Karpas-422 (cell line): Measurements from ENCODE around the gene PHLPP1. TPM values are rescaled to one million over a fixed set of nuclear protein-coding genes. Genes with fewer than 3 reads are reported as not detected.
"Not testable (repeated sequence)": the region's sequence is repeated elsewhere in the genome, so short reads cannot be mapped to it uniquely, and the experiment has no call there.

Experiments
- DNase-seq: peaks from one replicate; pipeline ENCODE4 v3.0.0-alpha.2; 2015
- H2AFZ ChIP-seq: fragments of 200-600 bp; sonication (generic); 2 replicates; pipeline ENCODE4 v1.6.1; 2014; ENCODE audit warnings: antibody characterized with exemption, low read length, mixed read lengths
- H3K27ac ChIP-seq: fragments of 200-600 bp; sonication (generic); 2 replicates; pipeline ENCODE4 v1.5.1; 2014; ENCODE audit warnings: mild to moderate bottlenecking, low read length, moderate library complexity
- H3K27me3 ChIP-seq: fragments of 200-600 bp; sonication (generic); 2 replicates; pipeline ENCODE4 v1.6.1; 2014; ENCODE audit warnings: low read length, mixed read lengths
- H3K36me3 ChIP-seq: fragments of 200-600 bp; sonication (generic); 2 replicates; pipeline ENCODE4 v1.6.1; 2014; ENCODE audit warnings: low read length, mixed read lengths; ENCODE audit not compliant: insufficient read depth
- H3K4me1 ChIP-seq: fragments of 200-600 bp; sonication (generic); 2 replicates; pipeline ENCODE4 v1.6.1; 2014; ENCODE audit warnings: mild to moderate bottlenecking, low read length, mixed read lengths
- H3K4me2 ChIP-seq: fragments of 200-600 bp; sonication (generic); 2 replicates; pipeline ENCODE4 v1.6.1; 2014; ENCODE audit warnings: low read length, low read depth, mild to moderate bottlenecking; ENCODE audit not compliant: poor library complexity, severe bottlenecking
- H3K4me3 ChIP-seq: fragments of 200-600 bp; sonication (generic); 2 replicates; pipeline ENCODE4 v1.5.1; 2014; ENCODE audit warnings: mild to moderate bottlenecking, antibody characterized with exemption, low read length, mixed read lengths
- H3K79me2 ChIP-seq: fragments of 200-600 bp; sonication (generic); 2 replicates; pipeline ENCODE4 v1.6.1; 2014; ENCODE audit warnings: mild to moderate bottlenecking, low read length, mixed read lengths
- H3K9ac ChIP-seq: fragments of 200-600 bp; sonication (generic); 2 replicates; pipeline ENCODE4 v1.6.0; 2014; ENCODE audit warnings: low read length
- H3K9me2 ChIP-seq: fragments of 200-600 bp; sonication (generic), shearing (Covaris generic); replicated peaks from 2 replicates; pipeline ENCODE4 v1.6.0; 2014; ENCODE audit warnings: mild to moderate bottlenecking, low read length, moderate library complexity; ENCODE audit not compliant: insufficient read depth
- H3K9me3 ChIP-seq: fragments of 300-700, 200-600 bp; sonication (generic); 2 replicates; pipeline ENCODE4 v1.6.1; 2014; ENCODE audit warnings: low read length, mixed read lengths
- H4K20me1 ChIP-seq: fragments of 200-600 bp; sonication (generic); 2 replicates; pipeline ENCODE4 v1.6.1; 2014; ENCODE audit warnings: mild to moderate bottlenecking, antibody characterized with exemption, low read length, low read depth; ENCODE audit not compliant: insufficient read depth
- total RNA-seq: library from RNA; depleted of rRNA; stranded (reverse); fragments of >200 nt; shearing (Covaris generic); gene quantifications from 2 replicates; pipeline ENCODE4 v1.2.3, GENCODE V29; 2014; ENCODE audit warnings: low replicate concordance

Gene PHLPP1
- total RNA-seq, 1 experiment from 2014 or later, result 6.3 TPM

- H4K20me1 ChIP-seq, result no peaks in the 10 kb centered on the region
- H3K27ac ChIP-seq, result no peak overlapping the region
- DNase-seq, result no peak
- H3K4me2 ChIP-seq, result no peak overlapping the region
- H3K27me3 ChIP-seq, result no peaks in the 10 kb centered on the region
- H2AFZ ChIP-seq, result no peak overlapping the region
- H3K9ac ChIP-seq, result no peak overlapping the region
- no peaks in the 10 kb centered on the region for H3K79me2 ChIP-seq
- no peaks in the 10 kb centered on the region for H3K36me3 ChIP-seq
- peaks cover 13% of the 10 kb centered on the region for H3K9me3 ChIP-seq
- H3K4me3 ChIP-seq, result no peak overlapping the region
- H3K4me1 ChIP-seq, result no peaks in the 10 kb centered on the region
- H3K9me2 ChIP-seq, result no peaks in the 10 kb centered on the region
Measured at GRCh38 chr18:62690236-62690815, 25.0 kb upstream of the PHLPP1 start.

- Histone ChIP-seq H4K20me1 (no peaks in the 10 kb centered on the region), H3K79me2 (no peaks in the 10 kb centered on the region), H3K27me3 (no peaks in the 10 kb centered on the region), H2AFZ (no peak overlapping the region), H3K36me3 (no peaks in the 10 kb centered on the region), H3K4me3 (no peak overlapping the region), H3K9me3 (peaks cover 10% of the 10 kb centered on the region), H3K27ac (no peak overlapping the region), H3K4me2 (no peak overlapping the region), H3K9me2 (no peaks in the 10 kb centered on the region), H3K9ac (no peak overlapping the region), H3K4me1 (no peaks in the 10 kb centered on the region)
- DNase-seq, result no peak
Measured at GRCh38 chr18:62693659-62694058, 21.7 kb upstream of the PHLPP1 start.

GRCh38 chr18:62697636-62698035 is 17.7 kb upstream of the PHLPP1 start:
- DNase-seq, result no peak
- no peak overlapping the region for H3K9ac ChIP-seq
- no peak overlapping the region for H3K4me2 ChIP-seq
- H3K36me3 ChIP-seq, result no peaks in the 10 kb centered on the region
- H3K27ac ChIP-seq, result no peak overlapping the region
- H3K79me2 ChIP-seq, result no peaks in the 10 kb centered on the region
- no peaks in the 10 kb centered on the region for H3K9me3 ChIP-seq
- no peak overlapping the region for H3K4me3 ChIP-seq
- no peaks in the 10 kb centered on the region for H3K4me1 ChIP-seq
- H3K9me2 ChIP-seq, result no peaks in the 10 kb centered on the region
- no peaks in the 10 kb centered on the region for H3K27me3 ChIP-seq
- no peak overlapping the region for H2AFZ ChIP-seq
- H4K20me1 ChIP-seq, result no peaks in the 10 kb centered on the region

GRCh38 chr18:62702259-62702658 is 13.1 kb upstream of the PHLPP1 start:
- Histone ChIP-seq H3K4me2 (no peak overlapping the region), H3K9me3 (no peaks in the 10 kb centered on the region), H3K79me2 (no peaks in the 10 kb centered on the region), H3K9ac (no peak overlapping the region), H3K9me2 (no peaks in the 10 kb centered on the region), H3K27ac (no peak overlapping the region), H4K20me1 (no peaks in the 10 kb centered on the region), H2AFZ (no peak overlapping the region), H3K4me3 (no peak overlapping the region), H3K27me3 (no peaks in the 10 kb centered on the region), H3K36me3 (no peaks in the 10 kb centered on the region), H3K4me1 (no peaks in the 10 kb centered on the region)
- DNase-seq, result no peak

GRCh38 chr18:62706879-62707278 is 8.5 kb upstream of the PHLPP1 start:
- not testable (repeated sequence) for H3K9ac ChIP-seq, H3K27ac ChIP-seq, H3K4me1 ChIP-seq, H3K4me3 ChIP-seq, DNase-seq, H3K27me3 ChIP-seq, H3K36me3 ChIP-seq, H3K79me2 ChIP-seq, H3K9me3 ChIP-seq, H3K4me2 ChIP-seq, H2AFZ ChIP-seq, H3K9me2 ChIP-seq, H4K20me1 ChIP-seq

GRCh38 chr18:62709908-62710307 is 5.4 kb upstream of the PHLPP1 start:
- H2AFZ ChIP-seq, H3K4me3 ChIP-seq, H3K9me2 ChIP-seq, H3K79me2 ChIP-seq, H3K9me3 ChIP-seq, H3K27me3 ChIP-seq, H3K4me1 ChIP-seq, H4K20me1 ChIP-seq, H3K27ac ChIP-seq, H3K36me3 ChIP-seq, H3K9ac ChIP-seq, DNase-seq, H3K4me2 ChIP-seq: not testable (repeated sequence)

- H2AFZ ChIP-seq, result no peak overlapping the region
- H3K9me2 ChIP-seq, result no peaks in the 10 kb centered on the region
- peaks cover 5% of the 10 kb centered on the region for H3K4me1 ChIP-seq
- H3K27ac ChIP-seq, result no peak overlapping the region
- H3K36me3 ChIP-seq, result no peaks in the 10 kb centered on the region
- H3K27me3 ChIP-seq, result no peaks in the 10 kb centered on the region
- DNase-seq, result no peak
- H4K20me1 ChIP-seq, result no peaks in the 10 kb centered on the region
- H3K79me2 ChIP-seq, result no peaks in the 10 kb centered on the region
- H3K9me3 ChIP-seq, result no peaks in the 10 kb centered on the region
- H3K4me3 ChIP-seq, result no peak overlapping the region
- H3K9ac ChIP-seq, result no peak overlapping the region
- no peak overlapping the region for H3K4me2 ChIP-seq
Measured at GRCh38 chr18:62710417-62710816, 4.9 kb upstream of the PHLPP1 start.

- no peaks in the 10 kb centered on the region for H3K9me2 ChIP-seq
- no peaks in the 10 kb centered on the region for H3K9me3 ChIP-seq
- no peaks in the 10 kb centered on the region for H3K36me3 ChIP-seq
- no peak overlapping the region for H3K27ac ChIP-seq
- peaks cover 11% of the 10 kb centered on the region for H3K4me1 ChIP-seq
- no peak for DNase-seq
- H4K20me1 ChIP-seq, result no peaks in the 10 kb centered on the region
- H2AFZ ChIP-seq, result no peak overlapping the region
- H3K27me3 ChIP-seq, result no peaks in the 10 kb centered on the region
- no peaks in the 10 kb centered on the region for H3K79me2 ChIP-seq
- H3K4me3 ChIP-seq, result no peak overlapping the region
- H3K4me2 ChIP-seq, result no peak overlapping the region
- H3K9ac ChIP-seq, result no peak overlapping the region
Measured at GRCh38 chr18:62711781-62712180, 3.6 kb upstream of the PHLPP1 start.
